NCI-H2227 treated with DMSO at 0.1 percent for 48 hours (cell line): ENCODE results near the gene OGT.

ENCODE experiments used
- DNase-seq: peaks from one replicate; lab custom pipeline; 2025; lab: John Stamatoyannopoulos, UW

The OGT gene

GRCh38 chrX:71622576-71623450 lies 89.9 kb downstream of the OGT start:
- DNase-seq, result no peak

GRCh38 chrX:71623714-71624113 lies 90.8 kb downstream of the OGT start:
- no peak for DNase-seq

DNA sequence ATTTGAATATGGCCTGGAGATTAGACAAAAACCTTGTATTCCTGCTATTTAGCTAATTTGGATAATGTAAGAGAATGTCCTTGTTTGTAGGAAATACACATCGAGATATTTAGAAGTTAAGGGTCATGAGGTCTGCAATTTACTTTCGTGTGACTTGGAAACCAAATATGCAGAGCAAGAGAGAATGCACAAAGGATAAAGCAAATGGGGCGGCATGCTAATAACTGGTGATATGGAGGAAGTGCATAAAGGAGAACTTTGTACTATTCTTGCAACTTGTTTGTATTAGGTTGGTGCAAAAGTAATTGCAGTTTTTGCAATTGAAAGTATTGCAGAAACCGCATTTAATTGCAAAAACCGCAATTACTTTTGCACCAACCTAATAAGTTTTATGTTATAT lies 92.6 kb downstream of the OGT start:
- no peak for DNase-seq
